ENCODE measurements around the gene DPRX.
"Not testable (repeated sequence)": the region's sequence is repeated elsewhere in the genome, so short reads cannot be mapped to it uniquely, and the experiment has no call there.

Gene DPRX

GRCh38 chr19:53647350-53647749, 15.6 kb downstream of the DPRX start:
- FAIRE-seq: no peak

GRCh38 chr19:53647792-53648191, 16.0 kb downstream of the DPRX start:
- no peak for FAIRE-seq

GRCh38 chr19:53649746-53650593, 18.2 kb downstream of the DPRX start:
- peak; percentile 86 for FAIRE-seq

GRCh38 chr19:53652476-53652875, 20.7 kb downstream of the DPRX start:
- FAIRE-seq: no peak

- FAIRE-seq: no peak
These were observed 23.4 kb downstream of the DPRX start for GRCh38 chr19:53655042-53655665.

- no peak for FAIRE-seq
These were observed 25.5 kb downstream of the DPRX start for GRCh38 chr19:53657330-53657729.

GRCh38 chr19:53657778-53658177, 26.0 kb downstream of the DPRX start:
- no peak for FAIRE-seq

- no peak for FAIRE-seq
These were observed 27.5 kb downstream of the DPRX start for GRCh38 chr19:53659292-53659691.

- FAIRE-seq: no peak
These were observed 28.8 kb downstream of the DPRX start for GRCh38 chr19:53660584-53660983.

- FAIRE-seq: no peak
These were observed 30.4 kb downstream of the DPRX start for GRCh38 chr19:53662209-53662608.

GRCh38 chr19:53664152-53664551, 32.4 kb downstream of the DPRX start:
- no peak for FAIRE-seq

GRCh38 chr19:53664760-53665159, 33.0 kb downstream of the DPRX start:
- no peak for FAIRE-seq

GRCh38 chr19:53666331-53666730, 34.5 kb downstream of the DPRX start:
- not testable (repeated sequence) for FAIRE-seq

GRCh38 chr19:53668804-53669203, 37.0 kb downstream of the DPRX start:
- not testable (repeated sequence) for FAIRE-seq

- no peak for FAIRE-seq
These were observed 38.5 kb downstream of the DPRX start for GRCh38 chr19:53670345-53670744.

GRCh38 chr19:53671663-53672062, 39.9 kb downstream of the DPRX start:
- no peak for FAIRE-seq

Measured in endometrium (tissue), 2 donors.